PC-9 (cell line): ENCODE measurements around the gene FBXO47. TPM values are rescaled to one million over a fixed set of nuclear protein-coding genes. Genes with fewer than 3 reads are reported as not detected.

Experiments
- BruUV-seq: library from RNA; stranded (reverse); fragments of 400-500 nt; replicated peaks from 2 replicates; lab custom pipeline; 2021; lab: Mats Ljungman, UMichigan
- CTCF ChIA-PET: fragments of 300-600 bp; sonication (Branson Sonifier 250); formaldehyde crosslinking; loops from one replicate; lab custom pipeline; 2022; ENCODE audit warnings: antibody characterized with exemption; lab: Charles Lee
- POLR2A ChIA-PET: fragments of 300-600 bp; sonication (Branson Sonifier 250); formaldehyde crosslinking; loops from one replicate; lab custom pipeline; 2022; ENCODE audit warnings: antibody characterized with exemption; ENCODE audit not compliant: unreplicated experiment; lab: Charles Lee
- DNase-seq, 2 experiments: peaks; one replicate each; pipeline versions ENCODE4 v3.0.0 to v3.0.0-alpha.2; 2015 to 2022; ENCODE audit warnings: mixed read lengths in 1 of 2
- H2AFZ ChIP-seq: fragments of 200-600 bp; sonication (generic); 2 replicates; pipeline ENCODE4 v1.8.1; 2017; ENCODE audit warnings: antibody characterized with exemption
- H3F3A ChIP-seq: fragments of 200-600 bp; sonication (generic); 2 replicates; pipeline ENCODE4 v1.8.1; 2017; ENCODE audit warnings: antibody characterized with exemption, mild to moderate bottlenecking, low read depth; ENCODE audit not compliant: insufficient read depth
- H3K27ac ChIP-seq: fragments of 200-600 bp; sonication (generic); 2 replicates; pipeline ENCODE4 v1.6.1; 2016; ENCODE audit warnings: mixed run types
- H3K27me3 ChIP-seq: fragments of 200-600 bp; sonication (generic); 2 replicates; pipeline ENCODE4 v1.6.1; 2016; ENCODE audit warnings: low read depth, mixed run types; ENCODE audit not compliant: insufficient read depth
- H3K36me3 ChIP-seq: fragments of 200-600 bp; sonication (generic); 2 replicates; pipeline ENCODE4 v1.6.1; 2016; ENCODE audit warnings: low read depth, mixed run types
- H3K4me1 ChIP-seq: fragments of 200-600 bp; sonication (generic); replicated peaks from 2 replicates; pipeline ENCODE4 v1.6.1; 2016; ENCODE audit warnings: mixed run types; ENCODE audit not compliant: insufficient read depth
- H3K4me2 ChIP-seq: fragments of 200-600 bp; sonication (generic); 2 replicates; pipeline ENCODE4 v1.6.1; 2017; ENCODE audit warnings: mixed run types
- H3K4me3 ChIP-seq: fragments of 200-600 bp; sonication (generic); 2 replicates; pipeline ENCODE4 v1.6.1; 2016; ENCODE audit warnings: mixed run types
- H3K79me2 ChIP-seq: fragments of 200-600 bp; sonication (generic); 2 replicates; pipeline ENCODE4 v1.6.1; 2017; ENCODE audit warnings: low read depth, mixed run types
- H3K9me2 ChIP-seq: fragments of 200-600 bp; sonication (generic); 2 replicates; pipeline ENCODE4 v1.8.1; 2017; ENCODE audit warnings: mild to moderate bottlenecking; ENCODE audit not compliant: insufficient read depth
- H3K9me3 ChIP-seq: fragments of 200-600 bp; sonication (generic); 2 replicates; pipeline ENCODE4 v1.8.1; 2016; ENCODE audit warnings: low read depth; ENCODE audit not compliant: insufficient read depth
- H4K20me1 ChIP-seq: fragments of 200-600 bp; sonication (generic); 2 replicates; pipeline ENCODE4 v1.8.1; 2017; ENCODE audit not compliant: insufficient read depth
- EZH2 ChIP-seq: fragments of 200-600 bp; sonication (generic); IDR thresholded peaks from 2 replicates; pipeline ENCODE4 v1.8.0; 2017; ENCODE audit warnings: antibody characterized with exemption, low read depth
- intact Hi-C: fragments of 100-400 bp; cut with micrococcal nuclease; formaldehyde crosslinking; loops from one replicate; pipeline ENCODE4 v1.10.0; 2022; ENCODE audit not compliant: unreplicated experiment
- total RNA-seq: library from RNA; stranded (reverse); gene quantifications from 2 replicates; pipeline ENCODE4 v1.2.3, GENCODE V29; 2021
- TF ChIP-seq, protein P1 (sequence below): fragments of 200-600 bp; sonication (generic); conservative IDR thresholded peaks from 2 replicates; pipeline ENCODE4 v1.6.1; 2017; ENCODE audit warnings: mixed run types, antibody characterized with exemption, mild to moderate bottlenecking, moderate library complexity

Gene FBXO47
- total RNA-seq, 1 experiment from 2014 or later, result not detected

DNA sequence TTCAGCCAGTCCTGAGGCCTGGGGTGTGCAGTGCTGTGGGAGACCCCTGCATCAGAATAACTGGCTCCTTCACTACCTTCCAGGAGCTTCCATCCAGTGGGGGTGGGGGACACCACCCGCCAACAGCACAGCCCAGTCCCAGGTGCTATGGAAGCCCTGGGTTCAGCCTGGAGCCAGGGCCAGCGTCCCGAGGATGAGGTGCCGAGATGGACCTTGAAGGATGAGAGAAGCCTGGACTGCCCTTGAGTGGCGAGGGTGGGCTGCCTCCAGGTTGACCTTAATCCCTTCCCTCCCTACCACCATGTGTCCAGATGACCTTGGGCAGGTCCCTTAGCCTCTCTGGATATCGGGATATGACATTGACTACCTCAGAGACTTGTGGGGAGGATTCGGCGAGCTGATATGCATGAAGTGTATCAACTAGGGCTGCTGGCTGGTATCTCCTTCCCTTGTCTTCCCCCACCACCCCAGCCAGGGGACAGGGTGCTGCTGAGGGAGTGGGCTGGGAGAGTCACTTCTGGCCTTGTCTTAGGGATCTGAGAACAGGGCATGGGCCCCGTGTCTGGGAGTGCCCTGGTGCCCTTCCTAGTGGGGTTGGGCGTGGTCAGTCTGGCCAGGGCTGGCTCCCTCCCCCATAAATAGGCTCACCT is 56.0 kb downstream of the FBXO47 start:
- no peaks in the 10 kb centered on the region for H3K27me3 ChIP-seq
- H3K79me2 ChIP-seq, result peaks cover 51% of the 10 kb centered on the region
- no peak overlapping the region for H3K4me2 ChIP-seq
- POLR2A ChIA-PET, result no interaction called here
- CTCF ChIA-PET, result no interaction called here
- H3K9me3 ChIP-seq, result no peaks in the 10 kb centered on the region
- peaks cover 15% of the 10 kb centered on the region for H3K36me3 ChIP-seq
- no peak overlapping the region for H3K4me3 ChIP-seq
- no peak for DNase-seq
- no peak overlapping the region for H3K27ac ChIP-seq
- peaks cover 31% of the 10 kb centered on the region for H3F3A ChIP-seq
- TF ChIP-seq EZH2, result no peak
- TF ChIP-seq, protein P1, sequence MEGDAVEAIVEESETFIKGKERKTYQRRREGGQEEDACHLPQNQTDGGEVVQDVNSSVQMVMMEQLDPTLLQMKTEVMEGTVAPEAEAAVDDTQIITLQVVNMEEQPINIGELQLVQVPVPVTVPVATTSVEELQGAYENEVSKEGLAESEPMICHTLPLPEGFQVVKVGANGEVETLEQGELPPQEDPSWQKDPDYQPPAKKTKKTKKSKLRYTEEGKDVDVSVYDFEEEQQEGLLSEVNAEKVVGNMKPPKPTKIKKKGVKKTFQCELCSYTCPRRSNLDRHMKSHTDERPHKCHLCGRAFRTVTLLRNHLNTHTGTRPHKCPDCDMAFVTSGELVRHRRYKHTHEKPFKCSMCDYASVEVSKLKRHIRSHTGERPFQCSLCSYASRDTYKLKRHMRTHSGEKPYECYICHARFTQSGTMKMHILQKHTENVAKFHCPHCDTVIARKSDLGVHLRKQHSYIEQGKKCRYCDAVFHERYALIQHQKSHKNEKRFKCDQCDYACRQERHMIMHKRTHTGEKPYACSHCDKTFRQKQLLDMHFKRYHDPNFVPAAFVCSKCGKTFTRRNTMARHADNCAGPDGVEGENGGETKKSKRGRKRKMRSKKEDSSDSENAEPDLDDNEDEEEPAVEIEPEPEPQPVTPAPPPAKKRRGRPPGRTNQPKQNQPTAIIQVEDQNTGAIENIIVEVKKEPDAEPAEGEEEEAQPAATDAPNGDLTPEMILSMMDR, result no peak
- H3K4me1 ChIP-seq, result no peaks in the 10 kb centered on the region
- no peaks in the 10 kb centered on the region for H3K9me2 ChIP-seq
- no TSS peak for BruUV-seq
- intact Hi-C loops, result no loop called here
- peaks cover 45% of the 10 kb centered on the region for H4K20me1 ChIP-seq
- H2AFZ ChIP-seq, result no peak overlapping the region

DNA sequence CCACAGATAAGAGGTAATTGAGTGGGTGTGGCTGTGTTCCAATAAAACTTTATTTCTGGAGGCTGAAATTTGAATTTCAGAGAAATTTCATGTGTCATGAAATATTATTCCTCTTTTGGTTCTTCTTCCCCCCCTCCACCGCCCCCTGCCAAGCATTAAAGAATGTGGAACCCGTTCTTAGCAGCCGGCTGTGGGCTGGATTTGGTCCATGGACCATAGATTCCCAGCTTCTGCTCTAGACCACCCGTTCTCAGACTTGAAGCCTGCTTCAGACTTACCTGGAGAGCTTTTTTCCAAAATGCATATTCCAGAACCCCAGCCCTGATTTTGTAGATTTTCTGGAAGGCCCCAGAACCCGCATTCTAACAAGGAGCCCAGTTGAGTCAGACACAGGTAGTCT is 56.9 kb downstream of the FBXO47 start:
- intact Hi-C loops, result no loop called here
- H3K9me3 ChIP-seq, result no peaks in the 10 kb centered on the region
- H3K4me1 ChIP-seq, result no peaks in the 10 kb centered on the region
- peaks cover 60% of the 10 kb centered on the region for H3K79me2 ChIP-seq
- H2AFZ ChIP-seq, result no peak overlapping the region
- no peak for DNase-seq
- no TSS peak for BruUV-seq
- CTCF ChIA-PET, result no interaction called here
- H3K27me3 ChIP-seq, result no peaks in the 10 kb centered on the region
- H3F3A ChIP-seq, result peaks cover 31% of the 10 kb centered on the region
- peaks cover 15% of the 10 kb centered on the region for H3K36me3 ChIP-seq
- no peak for TF ChIP-seq EZH2
- TF ChIP-seq, protein P1, result no peak
- no peak overlapping the region for H3K27ac ChIP-seq
- no peak overlapping the region for H3K4me2 ChIP-seq
- no peak overlapping the region for H3K4me3 ChIP-seq
- POLR2A ChIA-PET, result no interaction called here
- no peaks in the 10 kb centered on the region for H3K9me2 ChIP-seq
- H4K20me1 ChIP-seq, result peaks cover 47% of the 10 kb centered on the region

DNA sequence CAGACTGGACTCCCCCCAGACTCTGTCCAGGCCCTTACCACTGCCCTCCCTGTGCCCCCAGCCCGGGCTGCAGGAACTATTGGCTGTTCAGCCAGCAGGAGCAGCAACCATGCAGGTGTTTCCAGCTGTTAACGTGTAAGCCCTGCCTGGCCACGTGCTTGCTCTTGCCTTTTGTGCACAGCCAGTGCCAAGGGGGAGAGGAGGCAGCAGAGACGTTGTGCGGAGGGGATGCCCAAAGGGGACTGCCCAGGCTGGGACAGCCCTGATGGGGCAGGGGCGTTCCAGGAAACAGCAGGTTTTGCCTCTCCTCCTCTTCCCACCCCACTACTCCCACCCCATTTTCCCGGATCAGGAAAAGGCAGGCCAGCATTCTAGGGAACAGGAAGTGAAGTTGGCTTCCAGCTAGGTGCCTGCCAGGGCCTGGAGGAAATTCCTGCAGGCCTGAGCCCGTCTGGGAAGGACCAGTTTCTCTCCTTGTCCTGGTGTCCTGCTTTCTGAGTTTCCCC is 58.5 kb downstream of the FBXO47 start:
- Histone ChIP-seq H3K79me2 (peaks cover 76% of the 10 kb centered on the region), H3K9me3 (no peaks in the 10 kb centered on the region), H3K9me2 (no peaks in the 10 kb centered on the region), H3K36me3 (peaks cover 30% of the 10 kb centered on the region), H3K27ac (no peak overlapping the region), H2AFZ (no peak overlapping the region), H3F3A (peaks cover 44% of the 10 kb centered on the region), H3K27me3 (no peaks in the 10 kb centered on the region), H3K4me3 (no peak overlapping the region), H3K4me2 (no peak overlapping the region), H3K4me1 (no peaks in the 10 kb centered on the region), H4K20me1 (peaks cover 56% of the 10 kb centered on the region)
- BruUV-seq, result no TSS peak
- no peak for DNase-seq
- ChIA-PET CTCF (no interaction called here), POLR2A (no interaction called here)
- TF ChIP-seq, protein P1, result no peak
- no peak for TF ChIP-seq EZH2
- intact Hi-C loops, result no loop called here
